T-helper 22 cell (primary cell): ENCODE data around the gene PCDHGA12.
"Not testable (repeated sequence)": the region's sequence is repeated elsewhere in the genome, so short reads cannot be mapped to it uniquely, and the experiment has no call there.

ENCODE experiments used
- DNase-seq: peaks from one replicate; pipeline ENCODE4 v3.0.0-alpha.2; 2020; ENCODE audit warnings: low read depth

Gene PCDHGA12

DNA sequence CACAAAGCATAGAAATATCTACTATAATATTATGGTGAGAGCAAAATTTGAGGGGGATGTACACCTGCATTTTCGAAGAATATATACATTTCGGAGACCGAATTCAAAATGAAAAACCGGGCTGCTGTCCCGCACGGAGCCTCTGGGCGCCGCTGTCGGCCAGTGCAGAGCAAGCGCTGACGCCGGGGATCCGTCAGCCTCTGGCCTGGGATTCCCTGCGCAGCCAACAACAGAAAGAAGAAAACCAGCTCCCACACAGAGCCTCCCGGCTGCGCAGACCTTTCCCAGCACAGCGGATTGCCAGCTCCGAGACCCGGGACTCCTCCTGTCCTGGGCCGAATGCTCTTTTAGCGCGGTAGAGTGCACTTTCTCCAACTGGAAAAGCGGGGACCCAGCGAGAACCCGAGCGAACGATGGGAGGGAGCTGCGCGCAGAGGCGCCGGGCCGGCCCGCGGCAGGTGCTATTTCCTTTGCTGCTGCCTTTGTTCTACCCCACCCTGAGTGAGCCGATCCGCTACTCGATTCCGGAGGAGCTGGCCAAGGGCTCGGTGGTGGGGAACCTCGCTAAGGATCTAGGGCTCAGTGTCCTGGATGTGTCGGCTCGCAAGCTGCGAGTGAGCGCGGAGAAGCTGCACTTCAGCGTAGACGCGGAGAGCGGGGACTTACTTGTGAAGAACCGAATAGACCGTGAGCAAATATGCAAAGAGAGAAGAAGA lies 22.4 kb upstream of the PCDHGA12 start, which contains the start of gene PCDHGB6:
Gene PCDHGB6, plus strand, starts transcription at position 232 of the 716 bp plus-strand sequence. Its CDS starts 182 bp downstream, at position 414.
- DNase-seq: not testable (repeated sequence)

DNA sequence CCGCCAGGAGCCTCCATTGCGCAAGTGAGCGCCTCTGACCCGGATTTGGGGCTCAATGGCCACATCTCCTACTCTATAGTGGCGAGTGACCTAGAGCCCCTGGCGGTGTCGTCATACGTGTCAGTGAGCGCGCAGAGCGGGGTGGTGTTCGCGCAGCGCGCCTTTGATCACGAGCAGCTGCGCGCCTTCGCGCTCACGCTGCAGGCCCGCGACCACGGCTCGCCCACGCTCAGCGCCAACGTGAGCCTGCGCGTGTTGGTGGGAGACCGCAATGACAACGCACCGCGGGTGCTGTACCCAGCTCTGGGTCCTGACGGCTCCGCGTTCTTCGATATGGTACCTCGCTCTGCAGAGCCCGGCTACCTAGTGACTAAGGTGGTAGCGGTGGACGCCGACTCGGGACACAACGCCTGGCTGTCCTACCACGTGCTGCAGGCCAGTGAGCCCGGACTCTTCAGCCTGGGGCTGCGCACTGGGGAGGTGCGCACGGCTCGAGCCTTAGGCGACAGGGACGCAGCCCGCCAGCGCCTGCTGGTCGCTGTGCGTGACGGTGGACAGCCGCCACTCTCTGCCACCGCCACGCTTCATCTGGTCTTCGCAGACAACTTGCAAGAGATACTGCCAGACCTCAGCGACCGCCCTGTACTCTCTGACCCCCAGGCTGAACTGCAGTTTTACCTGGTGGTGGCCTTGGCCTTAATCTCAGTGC lies 20.6 kb upstream of the PCDHGA12 start:
- no peak for DNase-seq

DNA sequence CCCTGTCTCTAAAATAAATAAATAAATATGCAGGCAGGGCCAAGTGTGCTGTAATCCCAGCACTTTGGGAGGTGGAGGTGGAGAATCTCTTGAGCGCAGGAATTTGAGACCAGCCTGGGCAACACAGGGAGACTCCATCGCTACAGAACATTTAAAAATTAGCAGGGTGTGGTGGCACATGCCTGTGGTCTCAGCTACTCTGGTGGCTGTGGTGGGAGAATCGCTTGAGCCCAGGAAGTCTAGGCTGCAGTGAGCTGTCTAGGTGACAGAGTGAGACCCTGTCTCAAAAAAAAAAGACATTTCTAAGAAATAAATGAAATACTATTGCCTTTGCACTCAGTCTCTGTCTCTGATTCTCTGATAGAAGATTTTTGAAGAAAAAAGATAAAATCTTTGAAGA lies 18.7 kb upstream of the PCDHGA12 start:
- DNase-seq: no peak

DNA sequence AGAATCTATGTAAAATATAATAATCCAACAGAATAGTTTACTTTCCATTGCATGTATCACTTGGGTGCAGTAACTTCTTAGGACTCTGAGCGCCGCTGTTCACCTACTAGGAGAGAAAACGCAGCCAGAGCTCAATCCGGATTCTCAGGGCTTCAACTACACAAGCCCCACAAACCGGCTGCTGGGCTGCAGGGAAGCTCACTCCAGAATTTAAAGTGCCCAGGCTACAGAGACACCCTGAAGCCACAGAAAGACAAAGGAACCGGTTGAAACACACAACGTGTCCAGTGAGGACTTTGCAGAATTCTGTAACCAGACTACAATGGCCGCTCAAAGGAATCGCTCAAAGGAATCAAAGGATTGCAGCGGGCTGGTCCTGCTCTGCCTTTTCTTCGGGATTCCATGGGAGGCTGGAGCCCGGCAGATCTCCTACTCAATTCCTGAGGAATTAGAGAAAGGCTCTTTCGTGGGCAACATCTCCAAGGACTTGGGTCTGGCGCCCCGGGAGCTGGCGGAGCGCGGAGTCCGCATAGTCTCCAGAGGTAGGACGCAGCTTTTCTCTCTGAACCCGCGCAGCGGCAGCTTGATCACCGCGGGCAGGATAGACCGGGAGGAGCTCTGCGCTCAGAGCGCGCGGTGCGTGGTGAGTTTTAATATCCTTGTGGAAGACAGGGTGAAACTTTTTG lies 17.3 kb upstream of the PCDHGA12 start, which contains the start of gene PCDHGA10:
Gene PCDHGA10, plus strand, starts transcription at position 134 of the 686 bp plus-strand sequence. Its CDS starts 189 bp downstream, at position 323.
- DNase-seq: no peak

GRCh38 chr5:141413540-141414069 lies 16.7 kb upstream of the PCDHGA12 start:
- DNase-seq: no peak

DNA sequence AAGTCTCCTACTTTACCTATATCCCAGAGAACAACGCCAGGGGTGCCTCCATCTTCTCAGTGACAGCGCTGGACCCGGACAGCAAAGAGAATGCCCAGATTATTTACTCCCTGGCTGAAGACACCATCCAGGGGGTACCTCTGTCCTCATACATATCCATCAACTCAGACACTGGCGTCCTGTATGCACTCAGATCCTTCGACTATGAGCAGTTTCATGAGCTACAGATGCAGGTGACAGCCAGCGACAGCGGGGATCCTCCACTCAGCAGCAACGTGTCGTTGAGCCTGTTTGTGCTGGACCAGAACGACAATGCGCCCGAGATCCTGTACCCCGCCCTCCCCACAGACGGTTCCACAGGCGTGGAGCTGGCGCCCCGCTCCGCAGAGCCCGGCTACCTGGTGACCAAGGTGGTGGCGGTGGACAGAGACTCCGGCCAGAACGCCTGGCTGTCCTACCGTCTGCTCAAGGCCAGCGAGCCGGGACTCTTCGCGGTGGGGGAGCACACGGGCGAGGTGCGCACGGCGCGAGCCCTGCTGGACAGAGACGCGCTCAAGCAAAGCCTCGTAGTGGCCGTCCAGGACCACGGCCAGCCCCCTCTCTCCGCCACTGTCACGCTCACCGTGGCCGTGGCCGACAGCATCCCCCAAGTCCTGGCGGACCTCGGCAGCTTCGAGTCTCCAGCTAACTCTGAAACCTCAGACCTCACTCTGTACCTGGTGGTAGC lies 15.6 kb upstream of the PCDHGA12 start:
- DNase-seq: not testable (repeated sequence)

DNA sequence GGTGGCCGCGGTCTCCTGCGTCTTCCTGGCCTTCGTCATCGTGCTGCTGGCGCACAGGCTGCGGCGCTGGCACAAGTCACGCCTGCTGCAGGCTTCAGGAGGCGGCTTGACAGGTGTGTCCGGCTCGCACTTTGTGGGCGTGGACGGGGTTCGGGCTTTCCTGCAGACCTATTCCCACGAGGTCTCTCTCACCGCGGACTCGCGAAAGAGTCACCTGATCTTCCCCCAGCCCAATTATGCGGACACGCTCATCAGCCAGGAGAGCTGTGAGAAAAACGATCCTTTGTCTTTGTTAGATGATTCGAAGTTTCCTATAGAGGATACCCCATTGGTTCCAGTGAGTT lies 15.1 kb upstream of the PCDHGA12 start:
- not testable (repeated sequence) for DNase-seq

DNA sequence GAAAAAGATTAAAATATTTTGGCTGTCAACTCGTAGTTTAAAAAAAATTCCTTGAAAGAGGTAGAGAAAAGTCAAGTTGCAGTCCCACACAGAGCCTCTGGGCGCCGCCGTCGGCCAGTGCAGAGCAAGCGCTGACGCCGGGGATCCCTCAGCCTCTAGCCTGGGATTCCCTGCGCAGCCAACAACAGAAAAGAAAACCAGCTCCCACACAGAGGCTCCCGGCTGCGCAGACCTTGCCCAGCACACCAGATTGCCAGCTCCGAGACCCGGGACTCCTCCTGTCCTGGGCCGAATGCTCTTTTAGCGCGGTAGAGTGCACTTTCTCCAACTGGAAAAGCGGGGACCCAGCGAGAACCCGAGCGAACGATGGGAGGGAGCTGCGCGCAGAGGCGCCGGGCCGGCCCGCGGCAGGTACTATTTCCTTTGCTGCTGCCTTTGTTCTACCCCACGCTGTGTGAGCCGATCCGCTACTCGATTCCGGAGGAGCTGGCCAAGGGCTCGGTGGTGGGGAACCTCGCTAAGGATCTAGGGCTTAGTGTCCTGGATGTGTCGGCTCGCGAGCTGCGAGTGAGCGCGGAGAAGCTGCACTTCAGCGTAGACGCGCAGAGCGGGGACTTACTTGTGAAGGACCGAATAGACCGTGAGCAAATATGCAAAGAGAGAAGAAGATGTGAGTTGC lies 12.7 kb upstream of the PCDHGA12 start, which contains the start of gene PCDHGB7:
Gene PCDHGB7, plus strand, starts transcription at position 184 of the 679 bp plus-strand sequence. Its CDS starts 183 bp downstream, at position 367.
- not testable (repeated sequence) for DNase-seq

DNA sequence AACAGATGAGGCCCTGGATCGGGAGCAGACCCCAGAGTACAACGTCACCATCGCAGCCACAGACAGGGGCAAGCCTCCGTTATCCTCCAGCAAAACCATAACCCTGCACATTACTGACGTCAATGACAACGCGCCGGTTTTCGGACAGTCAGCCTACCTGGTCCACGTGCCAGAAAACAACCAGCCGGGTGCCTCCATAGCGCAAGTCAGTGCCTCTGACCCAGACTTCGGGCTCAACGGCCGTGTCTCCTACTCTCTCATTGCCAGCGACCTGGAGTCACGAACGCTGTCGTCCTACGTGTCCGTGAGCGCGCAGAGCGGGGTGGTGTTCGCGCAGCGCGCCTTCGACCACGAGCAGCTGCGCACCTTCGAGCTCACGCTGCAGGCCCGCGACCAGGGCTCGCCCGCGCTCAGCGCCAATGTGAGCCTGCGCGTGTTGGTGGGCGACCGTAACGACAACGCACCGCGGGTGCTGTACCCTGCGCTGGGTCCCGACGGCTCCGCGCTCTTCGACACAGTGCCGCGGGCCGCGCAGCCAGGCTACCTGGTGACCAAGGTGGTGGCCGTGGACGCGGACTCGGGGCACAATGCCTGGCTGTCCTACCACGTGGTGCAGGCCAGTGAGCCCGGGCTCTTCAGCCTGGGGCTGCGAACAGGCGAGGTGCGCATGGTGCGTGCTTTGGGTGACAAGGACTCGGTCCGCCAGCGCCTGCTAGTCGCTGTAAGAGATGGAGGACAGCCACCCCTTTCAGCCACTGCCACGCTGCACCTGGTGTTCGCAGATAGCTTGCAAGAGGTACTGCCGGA lies 11.0 kb upstream of the PCDHGA12 start:
- DNase-seq: no peak

GRCh38 chr5:141420855-141421488 lies 9.3 kb upstream of the PCDHGA12 start, which contains the start of gene PCDHGA11:
PCDHGA11 (plus strand) TSS chr5:141421051; CDS start chr5:141421228, 177 bp downstream.
- DNase-seq: no peak

DNA sequence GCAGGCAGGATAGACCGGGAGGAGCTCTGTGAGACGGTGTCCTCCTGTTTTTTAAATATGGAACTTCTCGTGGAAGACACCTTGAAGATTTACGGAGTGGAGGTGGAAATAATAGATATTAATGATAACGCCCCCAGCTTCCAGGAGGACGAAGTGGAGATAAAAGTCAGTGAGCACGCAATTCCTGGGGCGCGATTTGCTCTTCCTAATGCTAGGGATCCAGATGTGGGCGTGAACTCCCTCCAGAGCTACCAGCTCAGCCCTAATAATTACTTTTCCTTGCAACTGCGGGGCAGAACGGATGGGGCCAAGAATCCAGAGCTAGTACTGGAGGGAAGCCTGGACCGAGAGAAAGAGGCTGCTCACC lies 8.8 kb upstream of the PCDHGA12 start:
- DNase-seq: no peak

GRCh38 chr5:141422742-141423291 lies 7.5 kb upstream of the PCDHGA12 start:
- DNase-seq: no peak

- no peak for DNase-seq
Observed at GRCh38 chr5:141427783-141428426, 2.4 kb upstream of the PCDHGA12 start.

GRCh38 chr5:141431286-141431685 lies 979 bp downstream of the PCDHGA12 start:
- no peak for DNase-seq

DNA sequence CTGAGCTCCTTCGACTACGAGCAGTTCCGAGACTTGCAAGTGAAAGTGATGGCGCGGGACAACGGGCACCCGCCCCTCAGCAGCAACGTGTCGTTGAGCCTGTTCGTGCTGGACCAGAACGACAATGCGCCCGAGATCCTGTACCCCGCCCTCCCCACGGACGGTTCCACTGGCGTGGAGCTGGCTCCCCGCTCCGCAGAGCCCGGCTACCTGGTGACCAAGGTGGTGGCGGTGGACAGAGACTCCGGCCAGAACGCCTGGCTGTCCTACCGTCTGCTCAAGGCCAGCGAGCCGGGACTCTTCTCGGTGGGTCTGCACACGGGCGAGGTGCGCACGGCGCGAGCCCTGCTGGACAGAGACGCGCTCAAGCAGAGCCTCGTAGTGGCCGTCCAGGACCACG lies 2.0 kb downstream of the PCDHGA12 start:
- not testable (repeated sequence) for DNase-seq

DNA sequence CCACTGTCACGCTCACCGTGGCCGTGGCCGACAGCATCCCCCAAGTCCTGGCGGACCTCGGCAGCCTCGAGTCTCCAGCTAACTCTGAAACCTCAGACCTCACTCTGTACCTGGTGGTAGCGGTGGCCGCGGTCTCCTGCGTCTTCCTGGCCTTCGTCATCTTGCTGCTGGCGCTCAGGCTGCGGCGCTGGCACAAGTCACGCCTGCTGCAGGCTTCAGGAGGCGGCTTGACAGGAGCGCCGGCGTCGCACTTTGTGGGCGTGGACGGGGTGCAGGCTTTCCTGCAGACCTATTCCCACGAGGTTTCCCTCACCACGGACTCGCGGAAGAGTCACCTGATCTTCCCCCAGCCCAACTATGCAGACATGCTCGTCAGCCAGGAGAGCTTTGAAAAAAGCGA lies 2.4 kb downstream of the PCDHGA12 start:
- DNase-seq: not testable (repeated sequence)

DNA sequence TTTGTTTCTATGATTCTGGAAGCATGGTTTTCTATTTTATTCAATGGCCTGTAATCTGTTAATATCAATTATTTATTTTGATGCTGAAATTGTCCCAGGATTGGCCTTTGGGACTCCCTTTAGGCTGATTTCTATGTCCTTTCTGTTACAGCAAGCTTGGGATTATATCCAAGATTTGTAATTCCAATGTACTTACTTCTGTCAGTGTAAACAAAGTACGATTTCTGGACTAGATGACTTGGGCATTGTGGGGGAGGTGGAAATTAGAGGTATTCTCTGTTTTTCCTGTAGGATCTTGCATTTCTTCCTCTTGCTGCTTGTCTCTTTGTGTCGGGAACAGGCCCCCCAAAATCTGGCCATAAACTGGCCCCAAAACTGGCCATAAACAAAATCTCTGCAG lies 3.7 kb downstream of the PCDHGA12 start:
- DNase-seq: no peak

GRCh38 chr5:141437221-141437620 lies 6.9 kb downstream of the PCDHGA12 start:
- DNase-seq: no peak
